ENCODE results near the gene SLC44A2.

SLC44A2 gene

DNA sequence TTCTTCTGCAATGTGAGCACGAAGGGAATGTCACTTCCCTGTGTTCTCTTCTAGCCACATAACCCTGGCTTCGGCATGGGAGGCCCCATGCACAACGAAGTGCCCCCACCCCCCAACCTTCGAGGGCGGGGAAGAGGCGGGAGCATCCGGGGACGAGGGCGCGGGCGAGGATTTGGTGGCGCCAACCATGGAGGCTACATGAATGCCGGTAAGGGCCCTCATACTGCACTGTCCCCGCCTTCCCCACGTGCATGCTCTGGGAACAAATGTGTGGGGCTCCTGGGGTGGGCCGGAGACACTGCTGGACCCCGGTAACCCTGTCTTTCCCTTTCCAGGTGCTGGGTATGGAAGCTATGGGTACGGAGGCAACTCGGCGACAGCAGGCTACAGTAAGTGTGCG, 58.2 kb downstream of the SLC44A2 start:
- DNase-seq: no peak

DNA sequence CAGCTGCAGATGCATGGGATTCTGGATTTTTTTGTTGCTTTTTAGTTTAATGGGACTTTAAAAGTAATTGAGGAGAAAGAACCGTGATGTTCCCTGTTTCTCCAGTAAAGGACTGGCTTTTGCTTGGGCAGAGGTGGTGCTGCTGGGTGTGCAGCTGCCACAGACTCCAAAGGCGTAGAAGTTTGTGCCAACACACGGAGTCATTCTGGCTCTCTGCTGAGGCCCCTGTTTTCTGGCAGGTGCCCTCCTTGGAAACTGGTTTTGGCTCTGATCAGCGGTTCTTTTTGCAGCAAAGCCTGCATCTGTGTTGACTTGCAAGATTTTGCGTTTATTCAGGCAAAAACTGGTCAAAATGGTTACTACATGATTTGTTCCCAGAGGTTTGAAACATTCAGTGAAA, 59.9 kb downstream of the SLC44A2 start:
- DNase-seq: no peak

GRCh38 chr19:10686193-10686592, 60.8 kb downstream of the SLC44A2 start:
- DNase-seq: no peak

- DNase-seq: no peak
Observed at GRCh38 chr19:10686661-10687517, 61.5 kb downstream of the SLC44A2 start.

GRCh38 chr19:10687518-10688288, 62.4 kb downstream of the SLC44A2 start:
- DNase-seq: no peak

- no peak for DNase-seq
Observed at GRCh38 chr19:10688545-10689280, 63.4 kb downstream of the SLC44A2 start.

DNA sequence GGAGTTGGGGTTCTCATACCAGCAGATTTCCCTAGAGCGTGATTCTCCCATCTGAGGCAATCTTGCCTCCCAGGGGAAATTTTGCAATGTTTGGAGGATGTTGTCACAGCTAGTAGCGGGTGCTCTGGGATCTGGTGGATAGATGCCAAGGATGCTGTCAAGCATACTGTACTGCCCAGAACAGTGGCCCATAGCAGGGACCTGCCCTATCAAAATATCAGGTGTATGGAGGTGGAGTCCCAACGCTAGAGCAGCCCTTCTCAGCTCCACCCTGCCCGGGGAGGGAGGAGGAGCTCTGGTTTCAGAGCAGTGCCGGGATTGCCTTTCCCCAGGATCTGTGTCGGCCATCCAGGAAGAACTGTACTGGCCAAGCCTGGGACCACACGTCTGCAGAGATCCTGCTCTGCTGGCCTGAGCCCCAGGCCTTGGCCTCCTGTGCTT, 65.0 kb downstream of the SLC44A2 start:
- no peak for DNase-seq

GRCh38 chr19:10691178-10691881, 66.0 kb downstream of the SLC44A2 start:
- no peak for DNase-seq

DNA sequence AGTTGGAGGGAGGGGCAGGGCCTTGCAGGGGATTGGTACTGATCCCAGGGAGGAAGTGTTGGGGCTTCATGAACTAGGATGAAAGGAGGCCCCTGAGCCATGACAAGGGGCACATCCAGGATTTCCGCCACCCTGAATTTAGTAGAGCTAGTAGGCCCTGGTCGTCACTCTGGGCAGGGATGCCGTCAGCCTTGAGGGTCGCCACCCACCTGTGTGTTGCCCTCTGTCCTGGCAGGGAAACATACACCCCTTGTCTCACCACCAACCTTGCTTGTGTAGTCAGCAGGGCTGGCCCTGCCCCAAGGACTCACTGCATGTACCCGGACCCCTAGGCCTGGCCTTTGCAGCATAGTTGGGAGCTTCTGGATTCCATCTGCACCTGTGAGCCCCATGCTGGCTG, 66.5 kb downstream of the SLC44A2 start:
- no peak for DNase-seq

DNA sequence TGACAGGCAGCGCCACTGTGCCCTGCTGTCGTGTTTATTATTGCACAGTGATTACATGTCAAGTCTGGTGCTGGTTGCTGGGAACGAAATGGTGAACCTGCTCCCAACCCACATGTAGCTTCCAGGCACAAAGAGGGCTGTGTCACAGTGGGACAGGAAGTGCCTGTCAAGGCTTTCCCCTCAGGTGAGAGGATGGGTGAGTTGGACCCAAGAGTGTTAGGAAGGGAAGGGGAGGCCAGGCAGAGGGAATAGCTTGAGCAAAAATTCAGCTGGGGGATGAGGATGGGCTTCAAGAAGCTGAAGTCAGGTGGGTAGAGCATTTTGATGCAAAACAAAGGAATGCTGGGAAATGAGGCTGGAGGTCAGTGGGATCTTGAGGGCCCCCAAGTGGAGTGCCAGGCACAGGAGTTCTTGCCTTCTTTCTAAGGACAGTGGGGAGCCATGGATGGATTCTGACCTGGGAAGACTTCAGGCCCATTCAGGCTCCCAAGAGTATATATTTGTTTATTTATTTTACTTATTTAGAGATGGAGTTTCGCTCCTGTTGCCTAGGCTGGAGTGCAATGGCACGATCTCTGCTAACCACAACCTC, 67.4 kb downstream of the SLC44A2 start:
- DNase-seq: no peak

Measured in CD4-positive, alpha-beta T cell treated with Interleukin-6 for 4 hours (primary cell).